ENCODE measurements around the gene TLX1.

TLX1 gene

DNA sequence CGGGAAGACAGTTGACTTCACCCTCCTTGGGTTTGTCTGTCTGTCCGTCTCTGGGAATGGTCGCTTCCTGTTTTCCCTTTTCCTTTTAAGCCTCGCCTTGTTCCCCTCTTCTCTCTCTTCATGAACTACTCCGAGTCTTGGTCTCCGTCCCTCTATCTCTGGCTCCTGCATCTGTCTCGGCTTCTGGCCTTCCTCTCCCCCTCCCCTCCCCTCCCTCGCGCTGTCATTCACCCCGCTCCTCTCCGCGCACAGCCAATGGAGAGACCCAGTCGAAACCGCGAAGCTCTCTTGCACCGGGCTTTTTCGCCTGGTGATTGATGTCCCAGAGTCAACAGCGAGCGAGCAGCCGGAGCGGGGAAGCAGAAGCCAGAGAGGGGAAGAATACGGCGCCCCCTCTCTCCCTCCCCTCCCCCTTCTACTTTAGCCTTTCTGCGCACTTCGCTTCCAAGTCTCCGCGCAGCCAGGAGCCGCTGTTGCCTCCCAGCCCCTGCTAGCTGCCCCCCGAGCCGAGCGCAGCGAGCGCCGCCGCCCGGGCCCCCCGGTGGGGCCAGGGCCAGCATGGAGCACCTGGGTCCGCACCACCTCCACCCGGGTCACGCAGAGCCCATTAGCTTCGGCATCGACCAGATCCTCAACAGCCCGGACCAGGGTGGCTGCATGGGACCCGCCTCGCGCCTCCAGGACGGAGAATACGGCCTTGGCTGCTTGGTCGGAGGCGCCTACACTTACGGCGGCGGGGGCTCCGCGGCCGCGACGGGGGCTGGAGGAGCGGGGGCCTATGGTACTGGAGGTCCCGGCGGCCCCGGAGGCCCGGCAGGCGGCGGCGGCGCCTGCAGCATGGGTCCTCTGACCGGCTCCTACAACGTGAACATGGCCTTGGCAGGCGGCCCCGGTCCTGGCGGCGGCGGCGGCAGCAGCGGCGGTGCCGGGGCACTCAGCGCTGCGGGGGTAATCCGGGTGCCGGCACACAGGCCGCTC is at the start of gene TLX1:
TSS of gene TLX1 (plus strand) at position 317 of the 978 bp plus-strand sequence. CDS start at position 559, 242 bp downstream.
- no peak for DNase-seq (ENCODE audit: low spot score)

DNA sequence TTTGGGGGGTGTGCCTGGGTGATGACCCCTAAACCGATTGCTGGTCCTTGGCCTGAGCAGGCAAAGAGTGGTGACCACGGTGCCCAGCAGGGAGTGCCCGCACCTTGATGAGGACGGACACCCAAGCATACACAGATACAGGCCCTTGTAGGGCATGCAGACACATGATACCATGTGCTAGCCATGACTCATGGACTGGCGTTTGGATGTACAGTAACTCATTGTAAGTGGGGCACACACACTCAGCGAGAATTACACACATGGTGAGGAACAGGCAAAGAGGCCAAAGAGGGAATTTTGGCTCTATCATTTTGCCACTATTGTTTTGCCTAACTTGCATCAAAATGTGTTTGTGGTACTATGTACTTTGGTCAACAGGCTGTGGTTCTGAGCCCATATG is 45.3 kb upstream of the TLX1 start:
- DNase-seq (ENCODE audit: low spot score), result no peak

DNA sequence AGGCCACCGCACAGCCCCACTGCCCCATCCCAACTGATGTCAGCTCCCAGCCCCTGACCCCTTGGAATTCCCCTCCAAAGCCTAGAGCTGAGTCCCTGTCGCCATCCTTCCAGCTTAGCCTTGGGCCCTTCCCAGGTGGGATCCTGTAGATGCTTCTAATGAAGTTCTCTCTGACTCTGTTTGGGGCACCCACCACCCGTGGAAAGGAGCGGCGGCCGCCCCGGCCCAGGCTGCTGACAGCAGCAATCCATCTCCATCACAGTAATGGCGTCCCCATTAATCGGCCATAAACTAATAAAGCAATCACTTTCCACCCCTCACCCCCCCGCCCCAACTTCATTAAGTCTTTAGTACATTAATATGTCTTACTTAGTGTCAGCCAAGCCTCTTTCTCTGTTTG is 43.7 kb upstream of the TLX1 start:
- DNase-seq (ENCODE audit: low spot score), result no peak

DNA sequence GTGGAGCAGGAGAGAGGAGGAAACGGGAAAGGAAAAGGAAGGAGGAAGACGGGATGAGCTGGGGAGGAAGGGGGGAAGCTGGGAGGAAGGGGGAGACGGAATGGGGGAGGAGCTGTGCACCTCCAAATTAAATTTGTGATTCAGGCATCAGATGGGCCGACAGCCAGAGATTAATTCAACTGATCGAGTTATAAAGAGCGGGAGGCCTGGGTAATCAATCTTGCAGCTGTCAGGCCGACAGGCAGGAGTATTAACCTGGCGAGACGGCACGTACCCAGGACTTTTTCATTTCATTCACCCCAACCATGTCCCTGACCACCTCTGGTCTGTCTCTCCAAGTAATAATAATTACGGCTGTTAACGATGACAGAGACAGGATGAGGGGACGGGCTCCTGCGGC is 43.1 kb upstream of the TLX1 start:
- no peak for DNase-seq (ENCODE audit: low spot score)

DNA sequence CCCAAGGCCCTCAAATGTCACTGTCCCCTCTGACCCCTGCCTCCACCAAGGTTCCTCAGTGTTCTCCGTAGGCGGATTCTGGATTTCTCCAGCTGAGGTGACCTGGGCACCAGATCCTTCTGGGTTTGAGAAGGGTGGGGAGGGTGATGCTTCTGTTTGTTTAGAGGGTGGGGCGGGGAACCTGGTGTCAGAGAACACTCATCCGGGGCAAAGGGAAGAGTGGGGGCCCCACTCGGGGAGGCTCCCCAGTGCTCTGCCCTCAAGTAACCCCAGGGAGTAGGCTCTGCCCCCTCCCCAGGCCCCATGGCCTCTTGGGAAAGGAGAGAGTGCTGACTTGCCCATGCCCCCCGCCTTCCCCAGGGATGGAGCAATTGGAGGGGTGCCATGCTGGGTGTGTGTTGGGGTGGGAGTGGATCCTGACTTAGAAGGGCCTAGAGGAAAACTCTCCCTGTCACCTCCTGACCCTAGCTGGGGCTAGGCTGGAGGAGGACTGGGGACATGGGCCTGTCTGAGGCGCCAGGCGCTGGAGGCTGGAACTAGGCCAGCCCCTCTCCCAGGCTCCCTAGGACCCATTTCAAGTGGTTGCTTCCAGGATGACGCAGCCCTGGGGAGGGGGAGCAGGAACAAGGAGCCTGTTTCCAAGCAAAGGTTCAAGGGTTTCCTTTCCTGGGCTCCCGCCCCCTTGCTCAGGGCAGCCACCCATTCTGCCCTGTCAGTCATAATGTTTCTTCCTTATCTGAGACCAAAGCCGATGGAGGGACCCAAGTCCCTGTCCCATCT is 41.4 kb upstream of the TLX1 start:
- no peak for DNase-seq (ENCODE audit: low spot score)

DNA sequence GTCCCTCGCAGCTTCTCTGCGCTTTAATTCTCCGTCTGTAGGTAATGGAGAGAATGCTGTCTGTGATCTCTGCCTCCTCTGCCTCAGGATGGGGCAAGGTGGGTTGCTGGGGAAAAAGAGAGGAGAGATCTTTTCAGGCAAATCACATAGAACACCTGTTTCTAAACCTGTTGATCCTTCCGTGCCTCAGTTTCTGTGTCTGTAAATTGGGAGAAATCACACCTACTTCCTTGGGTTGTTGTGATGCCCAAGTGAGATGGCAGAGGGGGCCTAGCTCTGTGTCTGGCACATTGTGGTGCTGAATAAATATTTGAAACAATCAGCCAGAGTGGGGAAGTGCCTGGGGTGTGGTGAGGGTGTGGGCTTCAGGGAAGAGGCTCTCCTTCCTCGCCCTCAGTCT is 40.5 kb upstream of the TLX1 start:
- DNase-seq (ENCODE audit: low spot score), result no peak

DNA sequence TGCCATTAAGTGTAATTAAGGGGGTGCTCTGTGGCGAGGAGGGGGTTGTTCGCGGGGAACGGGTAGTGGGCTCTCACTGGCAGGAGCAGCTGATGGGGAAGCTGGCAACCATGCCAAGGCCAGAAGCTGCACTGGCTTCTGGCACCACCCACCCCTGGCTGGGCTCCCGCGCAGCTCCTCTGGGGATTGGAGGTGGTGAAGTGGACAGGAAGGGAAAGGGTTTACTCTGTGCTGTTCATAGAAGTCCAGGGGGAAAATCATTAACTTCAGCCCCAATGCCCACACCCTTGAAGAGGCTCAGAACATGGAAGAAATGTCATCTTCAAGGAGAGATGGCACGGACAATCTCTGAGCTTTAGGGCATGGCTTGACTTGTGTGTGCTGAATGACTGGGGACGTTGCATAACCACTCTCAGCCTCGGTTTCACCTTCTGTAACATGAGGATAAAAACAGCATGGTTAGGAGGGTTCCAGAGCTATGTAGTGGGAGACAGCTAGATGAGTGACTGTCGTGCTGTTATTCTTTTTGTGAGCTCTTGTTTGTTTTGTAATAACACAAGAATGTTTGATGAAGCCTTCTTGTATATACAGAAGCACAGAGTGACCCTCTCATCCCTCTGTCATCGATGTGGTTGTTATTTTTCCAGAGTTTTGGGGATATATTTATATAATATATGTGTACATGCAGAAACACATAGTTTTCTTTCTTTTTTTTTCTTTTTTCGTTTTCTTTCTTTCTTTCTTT is 39.4 kb upstream of the TLX1 start:
- DNase-seq (ENCODE audit: low spot score), result no peak

DNA sequence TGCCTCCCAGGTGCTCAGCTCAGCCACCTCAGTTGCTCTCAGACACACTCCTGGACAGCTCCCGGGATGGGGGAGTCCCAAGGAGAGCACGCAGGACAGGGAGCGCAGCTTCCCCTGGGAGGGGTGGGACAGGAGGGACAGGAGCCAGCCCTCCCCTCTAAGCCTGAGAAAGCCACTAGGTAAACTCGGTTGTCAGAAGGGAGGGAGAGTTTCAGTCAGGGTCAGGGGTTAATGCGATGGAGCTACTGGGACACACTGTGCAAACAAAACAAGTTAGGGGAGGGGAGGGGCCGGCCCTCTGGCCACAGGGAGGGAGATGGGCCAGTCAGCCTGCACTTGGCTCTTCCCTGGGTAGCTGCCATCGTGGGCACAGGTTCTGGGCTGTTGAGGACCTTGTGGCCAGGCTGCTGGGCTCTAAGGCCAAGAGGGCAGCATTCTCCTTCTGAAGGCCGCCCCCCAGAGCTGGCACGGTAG is 38.2 kb upstream of the TLX1 start:
- no peak for DNase-seq (ENCODE audit: low spot score)

DNA sequence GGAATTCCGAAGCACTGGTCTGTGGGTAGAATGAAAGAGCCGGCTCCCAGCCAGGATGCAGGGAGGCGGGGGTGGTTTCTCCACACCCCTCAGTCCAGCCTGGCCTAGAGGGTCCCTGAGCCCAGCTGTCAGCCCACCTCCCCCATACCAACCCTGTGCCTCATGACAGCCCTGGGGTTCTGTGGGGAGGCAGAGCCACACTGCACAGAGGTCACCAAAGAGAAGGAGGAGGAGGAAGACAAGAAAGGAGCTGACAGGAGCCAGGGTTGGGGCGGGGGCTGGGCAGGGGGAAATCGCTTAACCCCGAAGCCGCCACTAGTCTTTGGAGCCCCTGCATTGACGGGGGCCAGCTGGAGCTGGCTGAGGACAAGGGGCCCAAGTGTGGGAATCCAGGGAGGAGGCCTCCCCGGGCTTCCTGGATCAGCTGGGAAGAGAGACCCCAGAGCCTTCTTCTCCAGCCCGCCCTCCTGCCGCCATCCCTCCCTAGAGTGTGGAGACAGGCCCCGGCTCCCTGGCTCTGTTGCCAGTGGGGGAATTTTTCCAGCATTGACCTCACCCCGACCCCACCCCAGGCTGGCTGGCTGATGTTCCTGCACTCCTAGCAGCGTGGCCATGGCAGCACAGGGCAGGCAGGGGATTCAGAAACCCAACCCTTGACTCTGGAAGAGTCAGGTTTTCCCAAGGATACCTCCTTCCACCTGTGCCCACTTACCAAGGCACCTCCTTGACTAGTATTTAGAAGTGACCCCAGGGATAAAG is 36.8 kb upstream of the TLX1 start:
- DNase-seq (ENCODE audit: low spot score), result no peak

DNA sequence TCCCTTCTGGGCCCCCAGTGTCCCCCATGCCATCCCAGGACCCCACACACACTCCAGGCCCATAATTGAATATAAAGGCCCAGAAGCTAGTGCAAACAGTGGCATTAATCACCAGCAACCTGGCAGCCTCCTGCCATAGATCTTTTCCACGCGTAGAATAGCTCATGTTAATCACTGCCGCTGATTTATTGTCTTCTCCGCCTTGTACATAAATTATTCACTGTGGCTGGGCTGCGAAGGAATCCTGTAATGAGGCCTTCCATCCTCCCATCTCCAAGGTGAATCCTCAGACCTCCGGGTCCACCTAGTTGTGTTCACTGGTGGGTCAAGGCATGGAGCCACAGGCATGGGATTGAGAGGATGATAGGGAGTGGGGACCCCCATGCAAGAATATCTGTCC is 36.1 kb upstream of the TLX1 start:
- DNase-seq (ENCODE audit: low spot score), result no peak

DNA sequence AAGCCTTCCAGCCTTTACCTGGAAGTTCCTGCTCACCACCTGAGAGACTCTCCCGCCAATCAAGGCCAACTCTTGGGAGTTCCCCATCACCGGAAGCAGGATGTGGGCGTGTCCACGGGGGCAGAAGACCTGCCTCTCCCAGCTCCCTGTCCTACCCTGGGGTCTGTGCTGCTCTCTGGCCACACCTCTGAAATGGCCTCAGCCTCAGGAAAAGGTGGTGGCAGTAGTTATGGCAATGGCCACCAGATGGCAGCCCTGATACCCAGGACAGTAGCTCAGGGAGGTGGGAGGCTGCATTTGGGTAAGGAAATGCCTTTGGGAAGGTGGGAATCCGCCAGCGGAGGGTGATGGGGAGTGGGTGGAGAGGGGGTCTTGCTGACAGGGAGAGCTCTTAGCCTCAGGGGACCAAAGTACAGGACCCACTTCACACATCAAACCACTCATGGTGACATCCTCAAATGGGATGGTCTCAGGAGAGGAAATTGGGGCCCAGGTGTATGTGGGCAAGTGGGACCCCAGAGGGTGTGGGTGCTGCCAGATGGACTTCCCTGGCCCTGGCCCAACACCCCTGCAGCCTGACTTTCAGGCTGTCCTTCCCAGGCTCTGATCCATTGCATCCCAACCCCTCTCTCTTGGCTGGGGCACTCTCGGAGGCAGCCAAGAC is 35.4 kb upstream of the TLX1 start:
- no peak for DNase-seq (ENCODE audit: low spot score)

DNA sequence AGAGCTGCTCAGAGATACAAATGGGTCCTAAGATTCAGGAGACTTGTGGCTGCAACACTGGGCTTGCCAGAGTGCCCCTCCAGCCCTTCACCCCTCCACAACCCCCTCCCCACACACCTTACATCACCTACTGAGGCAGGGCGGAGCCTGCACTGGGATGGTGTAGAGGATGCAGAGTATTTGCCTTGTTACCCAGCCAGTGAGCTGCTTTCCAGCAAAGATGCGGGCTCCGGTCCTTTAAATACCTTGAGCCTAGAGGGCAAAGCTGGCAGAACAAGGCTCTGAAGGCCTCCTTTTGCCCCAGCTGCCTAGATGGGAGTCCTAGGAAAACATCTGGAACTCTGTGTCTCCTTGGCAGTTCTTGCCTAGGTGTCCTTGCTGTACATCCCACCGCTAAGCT is 34.7 kb upstream of the TLX1 start:
- DNase-seq (ENCODE audit: low spot score), result no peak

DNA sequence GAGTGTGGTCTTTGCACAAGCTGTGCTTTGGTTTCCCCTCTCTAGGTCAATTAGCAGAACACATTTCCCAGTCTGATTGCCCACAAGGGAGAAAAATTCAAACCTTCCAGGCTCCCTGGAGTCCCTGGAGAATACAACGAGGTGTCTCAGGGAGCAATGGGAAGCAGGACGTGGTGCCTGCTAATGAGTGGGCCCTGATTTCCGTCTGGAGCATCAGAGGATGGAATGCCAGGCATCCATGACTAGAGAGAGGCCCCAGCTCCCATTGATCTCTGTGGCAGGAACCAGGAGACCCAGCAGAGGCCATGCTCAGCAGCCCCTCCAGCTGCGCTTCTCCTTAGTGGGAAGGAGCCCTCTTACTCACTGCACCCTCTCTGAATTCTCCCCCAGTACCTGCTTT is 33.2 kb upstream of the TLX1 start:
- DNase-seq (ENCODE audit: low spot score), result no peak

DNA sequence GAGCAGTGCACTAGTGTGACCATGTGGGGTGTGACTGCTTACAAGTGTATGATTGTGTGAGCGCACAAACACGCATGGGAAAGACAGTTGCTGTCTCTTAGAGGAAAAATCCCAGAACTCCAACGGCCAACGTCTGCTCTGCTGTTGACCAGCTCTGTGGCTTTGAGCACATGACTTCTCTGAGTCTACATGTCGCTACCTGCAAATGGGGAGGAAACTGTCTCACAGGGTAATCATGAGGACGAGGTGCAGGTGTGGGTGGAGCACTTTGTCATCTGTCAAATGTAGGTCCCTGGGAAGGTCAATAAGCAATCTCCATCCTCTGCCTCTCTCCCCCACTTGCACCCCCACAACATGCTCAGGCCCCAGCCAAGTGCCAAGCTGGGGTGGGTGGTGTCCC is 31.2 kb upstream of the TLX1 start:
- DNase-seq (ENCODE audit: low spot score), result no peak

DNA sequence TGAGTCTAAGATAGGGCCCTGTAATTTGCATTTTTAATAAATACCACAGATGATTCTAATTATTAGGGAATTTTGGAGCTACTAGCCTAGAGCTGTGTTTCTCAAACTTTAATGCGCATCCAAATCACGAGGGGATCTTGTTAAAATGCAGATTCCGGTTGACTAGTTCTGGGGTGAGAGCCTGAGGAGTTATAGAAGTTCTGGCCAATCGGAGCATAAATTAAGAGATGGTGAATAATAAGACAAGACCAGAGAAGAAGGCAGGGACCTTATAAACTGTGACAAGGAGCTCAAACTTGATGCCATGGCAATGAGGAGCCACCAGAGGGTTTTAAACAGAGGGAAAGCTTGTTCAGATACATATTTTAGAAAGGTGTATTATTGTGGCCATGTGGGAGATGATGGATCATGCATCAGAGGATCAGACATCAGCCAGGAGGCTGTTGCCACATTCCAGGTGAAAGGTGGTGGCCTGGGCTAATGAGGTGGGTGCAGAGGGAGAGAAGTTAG is 29.7 kb upstream of the TLX1 start:
- no peak for DNase-seq (ENCODE audit: low spot score)

DNA sequence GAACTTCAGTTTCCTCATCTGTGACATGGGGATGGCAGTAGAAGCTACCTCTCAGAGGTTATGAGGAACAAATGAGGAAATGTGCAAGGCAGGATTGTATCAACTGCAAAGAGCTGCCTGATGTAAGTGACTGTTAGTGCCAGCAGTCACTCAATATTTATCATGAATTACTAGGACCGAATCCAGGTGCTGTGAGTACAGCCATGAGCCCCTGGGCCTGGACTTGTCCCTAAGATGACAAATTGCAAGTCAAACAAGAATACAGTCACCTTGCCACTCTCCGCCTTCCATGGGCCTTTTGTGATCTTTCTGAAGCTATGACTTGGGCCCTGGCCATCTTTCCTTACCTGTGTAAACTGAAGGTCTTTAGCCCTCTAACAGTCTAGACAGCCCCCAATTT is 27.7 kb upstream of the TLX1 start:
- DNase-seq (ENCODE audit: low spot score), result no peak

DNA sequence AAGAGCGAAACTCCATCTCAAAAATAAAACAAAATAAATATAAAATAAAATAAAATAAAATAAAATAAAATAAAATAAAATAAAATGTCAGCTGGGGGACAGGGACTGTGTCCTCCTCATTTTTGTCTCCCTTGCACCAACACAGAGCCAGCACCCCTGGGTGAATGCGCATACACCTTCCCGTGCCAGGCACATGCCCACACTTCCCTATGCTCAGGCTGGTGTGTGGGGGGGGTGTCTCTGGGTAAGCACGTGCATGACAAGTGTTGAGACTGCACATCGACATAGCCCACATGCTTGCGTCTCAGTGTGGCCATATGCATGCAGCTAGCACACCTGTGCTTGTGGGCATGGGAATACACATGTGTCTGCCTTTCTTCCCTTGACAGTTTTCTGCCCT is 24.7 kb upstream of the TLX1 start:
- no peak for DNase-seq (ENCODE audit: low spot score)

DNA sequence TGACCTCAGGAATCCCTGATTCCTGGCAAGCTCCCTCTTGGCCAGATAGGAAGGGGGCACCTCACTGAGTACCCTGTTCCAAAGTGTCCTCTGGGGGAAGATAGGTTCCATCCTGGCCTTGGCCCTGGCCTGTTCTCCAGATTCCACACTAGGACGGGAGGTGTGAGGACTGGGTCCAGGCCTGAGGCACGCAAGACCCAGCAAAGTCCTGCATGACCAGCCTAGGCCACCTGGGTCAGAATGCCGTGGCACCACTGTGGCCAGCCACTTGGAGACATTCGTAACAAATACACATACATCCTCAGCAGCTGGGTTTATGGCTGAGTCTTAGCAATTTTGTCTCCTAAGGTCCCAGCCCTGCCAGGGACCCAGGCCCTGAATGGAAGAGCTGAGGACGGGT is 23.3 kb upstream of the TLX1 start:
- DNase-seq (ENCODE audit: low spot score), result no peak

DNA sequence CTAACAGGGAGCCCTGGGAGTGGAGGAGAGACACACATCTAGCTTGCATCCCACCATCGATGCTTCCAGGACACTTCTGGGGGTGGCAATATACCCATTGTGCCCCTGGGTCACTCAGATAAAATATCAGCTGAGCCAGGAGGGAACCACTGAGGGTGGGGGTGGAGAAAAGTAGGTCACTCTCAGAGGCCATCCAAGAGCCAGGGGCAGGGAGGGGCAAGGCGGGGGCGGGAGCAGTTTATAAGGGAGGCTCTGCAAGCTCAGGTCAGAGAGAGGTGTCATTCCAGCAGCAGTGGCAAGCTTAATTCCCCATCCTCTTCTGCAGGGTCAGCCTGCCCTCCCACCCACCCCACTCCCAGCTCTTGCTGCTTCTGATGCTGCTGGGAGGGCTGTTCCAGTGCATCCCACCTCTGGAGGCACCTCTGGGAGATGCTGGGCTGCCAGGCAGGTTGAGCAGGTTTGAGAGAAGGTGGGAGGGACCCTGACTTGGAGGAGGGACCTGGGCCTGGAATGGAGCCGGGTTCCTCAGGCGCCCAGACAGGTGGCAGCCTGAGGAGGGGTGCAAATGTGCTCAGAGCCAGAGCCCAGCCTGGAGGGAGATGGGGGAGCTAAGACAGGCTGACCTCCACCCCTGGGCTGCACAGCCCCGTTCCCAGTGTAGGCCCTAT is 20.1 kb upstream of the TLX1 start:
- no peak for DNase-seq (ENCODE audit: low spot score)

DNA sequence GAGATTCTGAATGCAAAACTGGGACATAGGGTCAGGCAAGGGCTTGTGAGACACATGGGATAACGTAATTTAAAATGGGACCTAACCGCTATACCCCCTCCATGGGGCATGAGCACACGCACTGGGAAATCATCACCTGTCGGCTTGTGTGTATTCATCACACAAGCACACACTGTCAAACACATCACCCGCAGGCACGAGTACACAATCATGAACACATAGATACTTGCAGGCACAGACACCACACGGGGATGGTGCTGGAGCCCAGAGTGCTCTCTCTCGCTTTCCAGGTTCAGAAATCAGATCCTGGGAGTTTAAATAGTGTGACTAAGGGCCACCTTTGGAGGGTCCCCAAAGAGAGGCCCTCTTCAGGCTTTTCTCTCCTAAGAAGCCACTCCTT is 19.6 kb upstream of the TLX1 start:
- DNase-seq (ENCODE audit: low spot score), result no peak
